K562 (cell line): ENCODE data around the gene SEC24A. TPM values are rescaled to one million over a fixed set of nuclear protein-coding genes. Genes with fewer than 3 reads are reported as not detected.

Experiments
- HDAC8 ChIP-seq: fragments of 450-650 bp; IDR thresholded peaks from 2 replicates; pipeline ENCODE4 v1.6.1; 2016; ENCODE audit warnings: mild to moderate bottlenecking, missing genetic modification characterization, moderate library complexity, missing compliant biosample characterization
- HNRNPLL ChIP-seq: fragments of 200-400 bp; formaldehyde crosslinking; IDR thresholded peaks from 2 replicates; pipeline ENCODE4 v1.6.1; 2017; ENCODE audit warnings: low read length, low read depth, mild to moderate bottlenecking; ENCODE audit not compliant: poor library complexity, severe bottlenecking
- MXI1 ChIP-seq: IDR thresholded peaks from 2 replicates; pipeline ENCODE4 v1.6.1; 2011; ENCODE audit warnings: low read depth, mild to moderate bottlenecking, improper control_type of control experiment, low read length
- RAD21 ChIP-seq, 2 experiments: fragments of 250-450 bp in 1 of 2; fragments of 450-650 bp in 1 of 2; sonication (Bioruptor Pico) in 1 of 2; formaldehyde crosslinking in 1 of 2; IDR thresholded peaks in 1 of 2; conservative IDR thresholded peaks in 1 of 2; 2 replicates each; pipeline versions ENCODE4 v1.4.0 to v1.8.0; 2020 to 2022; ENCODE audit warnings: mild to moderate bottlenecking in 2 of 2, moderate library complexity in 1 of 2
- ZBTB1 ChIP-seq: sonication (generic); formaldehyde crosslinking; IDR thresholded peaks from 2 replicates; pipeline ENCODE4 v1.8.1; 2023; ENCODE audit warnings: missing genetic modification reagents, low read depth, mild to moderate bottlenecking, borderline replicate concordance
- ZFP1 ChIP-seq: fragments of 450-650 bp; formaldehyde crosslinking; IDR thresholded peaks from 2 replicates; pipeline ENCODE4 v1.4.0; 2020; ENCODE audit warnings: mild to moderate bottlenecking, mixed read lengths
- ZNF561 ChIP-seq: fragments of 450-650 bp; formaldehyde crosslinking; conservative IDR thresholded peaks from 2 replicates; pipeline ENCODE4 v1.4.0; 2020; ENCODE audit warnings: mild to moderate bottlenecking, moderate library complexity
- polyA plus RNA-seq, 8 experiments: library from polyadenylated mRNA; depleted of rRNA in 4 of 8; stranded (reverse) in 5 of 8; unstranded in 3 of 8; fragments of >200 nt; fragmentation: Nextera tagmentation in 2 of 8; fragmentation: Illumina TruSeq in 1 of 8; extraction: Ambion mirVana in 2 of 8; extraction: Trizol in 1 of 8; gene quantifications; 2 replicates each; pipeline versions ENCODE4 v1.2.1 to v1.2.3, GENCODE V29; 2011 to 2014; ENCODE audit warnings: inconsistent platforms in 1 of 8, missing spikeins in 1 of 8
- total RNA-seq, 7 experiments: library from RNA; depleted of rRNA in 6 of 7; stranded (reverse); fragments of >200 nt in 6 of 7; fragmentation: Illumina TruSeq in 2 of 7; extraction: Trizol in 2 of 7; gene quantifications; 2 replicates each; pipeline versions ENCODE4 v1.2.1 to v1.2.3, GENCODE V29; 2011 to 2021; ENCODE audit warnings: low replicate concordance in 1 of 7
- TF ChIP-seq, protein P1 (sequence below), 2 experiments: fragments of 450-650 bp in 1 of 2; sonication (generic) in 1 of 2; formaldehyde crosslinking; conservative IDR thresholded peaks; 2 replicates each; pipeline versions ENCODE4 v1.4.0 to v1.8.1; 2020 to 2022; ENCODE audit warnings: mild to moderate bottlenecking in 1 of 2, missing genetic modification reagents in 1 of 2
- TF ChIP-seq, protein P2 (sequence below): sonication (generic); formaldehyde crosslinking; IDR thresholded peaks from 2 replicates; pipeline ENCODE4 v1.8.0; 2022; ENCODE audit warnings: mild to moderate bottlenecking, missing genetic modification reagents
- TF ChIP-seq, protein P3 (sequence below), 2 experiments: fragments of 200-800 bp in 1 of 2; sonication (Bioruptor generic) in 1 of 2; sonication (generic) in 1 of 2; formaldehyde crosslinking in 1 of 2; IDR thresholded peaks in 1 of 2; conservative IDR thresholded peaks in 1 of 2; 2 replicates each; pipeline versions ENCODE4 v1.5.0 to v1.6.1; 2016 to 2020; ENCODE audit warnings: missing compliant biosample characterization in 1 of 2, missing genetic modification characterization in 1 of 2, missing genetic modification reagents in 1 of 2
- TF ChIP-seq, protein P4 (sequence below), 2 experiments: fragments of 450-650 bp; IDR thresholded peaks; 2 replicates each; pipeline ENCODE4 v1.6.1; 2016
- TF ChIP-seq, protein P5 (sequence below), 3 experiments: IDR thresholded peaks in 2 of 3; conservative IDR thresholded peaks in 1 of 3; 2 replicates each; pipeline ENCODE4 v1.5.1; 2011 to 2012; ENCODE audit warnings: low read length in 3 of 3, mild to moderate bottlenecking in 3 of 3, control low read depth in 2 of 3, improper control_type of control experiment in 1 of 3, inconsistent platforms in 1 of 3, low read depth in 1 of 3, mixed read lengths in 1 of 3, moderate library complexity in 1 of 3; ENCODE audit not compliant: insufficient read depth in 2 of 3
- TF ChIP-seq, protein P6 (sequence below): fragments of 450-650 bp; IDR thresholded peaks from 2 replicates; pipeline ENCODE4 v1.6.1; 2016; ENCODE audit warnings: borderline replicate concordance
- TF ChIP-seq, protein P7 (sequence below): sonication (generic); formaldehyde crosslinking; IDR thresholded peaks from 2 replicates; pipeline ENCODE4 v1.8.1; 2022; ENCODE audit warnings: missing genetic modification reagents

SEC24A gene
- total and polyA plus RNA-seq, 9 of the 15 experiments (the other 6 are each of a cell fraction or from before 2014, with no cell fraction given): 7.9 to 36.5 (median 17.5) TPM

DNA sequence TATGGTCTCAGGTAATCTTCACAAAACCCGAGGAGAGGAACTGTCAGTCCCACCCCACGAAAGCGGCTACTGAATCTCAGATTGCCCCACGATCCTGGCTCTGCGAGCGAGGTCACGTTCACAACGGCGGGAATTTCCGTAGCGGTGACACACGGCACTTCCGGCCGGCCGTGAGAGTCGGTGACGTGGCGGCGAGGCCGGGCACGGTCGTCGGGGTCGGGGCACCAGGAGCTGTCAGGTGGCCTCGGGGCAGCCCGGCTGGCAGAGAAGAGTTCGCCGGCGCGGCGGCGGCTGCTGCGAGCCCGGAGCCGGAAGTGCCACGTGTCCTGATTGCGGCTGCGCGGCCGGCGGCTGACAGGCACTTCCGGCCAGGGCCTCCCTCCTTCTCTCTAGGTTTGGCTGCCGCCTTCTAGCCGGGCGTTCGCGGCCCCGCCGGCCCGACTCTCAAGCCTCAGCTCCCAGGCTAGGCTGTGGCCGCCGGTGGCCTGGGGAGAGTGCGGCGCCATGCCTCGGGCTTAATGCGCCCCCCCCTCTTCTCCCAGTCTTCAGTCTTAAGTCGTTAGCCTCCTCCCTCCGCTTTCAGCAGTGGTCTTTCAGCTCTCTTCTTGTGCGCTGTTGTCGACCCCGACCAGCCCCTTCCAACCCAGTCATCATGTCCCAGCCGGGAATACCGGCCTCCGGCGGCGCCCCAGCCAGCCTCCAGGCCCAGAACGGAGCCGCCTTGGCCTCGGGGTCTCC lies at the start of gene SEC24A (continued):
- TF ChIP-seq, protein P1, sequence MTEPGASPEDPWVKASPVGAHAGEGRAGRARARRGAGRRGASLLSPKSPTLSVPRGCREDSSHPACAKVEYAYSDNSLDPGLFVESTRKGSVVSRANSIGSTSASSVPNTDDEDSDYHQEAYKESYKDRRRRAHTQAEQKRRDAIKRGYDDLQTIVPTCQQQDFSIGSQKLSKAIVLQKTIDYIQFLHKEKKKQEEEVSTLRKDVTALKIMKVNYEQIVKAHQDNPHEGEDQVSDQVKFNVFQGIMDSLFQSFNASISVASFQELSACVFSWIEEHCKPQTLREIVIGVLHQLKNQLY (CRISPR knock-in tag; conservative IDR thresholded peaks at IDR 0.05): no peak
- TF ChIP-seq, protein P2, sequence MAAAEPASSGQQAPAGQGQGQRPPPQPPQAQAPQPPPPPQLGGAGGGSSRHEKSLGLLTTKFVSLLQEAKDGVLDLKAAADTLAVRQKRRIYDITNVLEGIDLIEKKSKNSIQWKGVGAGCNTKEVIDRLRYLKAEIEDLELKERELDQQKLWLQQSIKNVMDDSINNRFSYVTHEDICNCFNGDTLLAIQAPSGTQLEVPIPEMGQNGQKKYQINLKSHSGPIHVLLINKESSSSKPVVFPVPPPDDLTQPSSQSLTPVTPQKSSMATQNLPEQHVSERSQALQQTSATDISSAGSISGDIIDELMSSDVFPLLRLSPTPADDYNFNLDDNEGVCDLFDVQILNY (CRISPR knock-in tag): peak; percentile 11; the same call in 1 of the 2 replicates
- no peak for TF ChIP-seq ZFP1 (CRISPR knock-in tag)
- peak; percentile 46 for TF ChIP-seq HNRNPLL
- TF ChIP-seq ZNF561 (CRISPR knock-in tag): no peak
- 0 out of 2 replicates have a peak, but pooled peaks have one; percentile 46 for TF ChIP-seq ZBTB1 (CRISPR knock-in tag)
- TF ChIP-seq, protein P3, sequence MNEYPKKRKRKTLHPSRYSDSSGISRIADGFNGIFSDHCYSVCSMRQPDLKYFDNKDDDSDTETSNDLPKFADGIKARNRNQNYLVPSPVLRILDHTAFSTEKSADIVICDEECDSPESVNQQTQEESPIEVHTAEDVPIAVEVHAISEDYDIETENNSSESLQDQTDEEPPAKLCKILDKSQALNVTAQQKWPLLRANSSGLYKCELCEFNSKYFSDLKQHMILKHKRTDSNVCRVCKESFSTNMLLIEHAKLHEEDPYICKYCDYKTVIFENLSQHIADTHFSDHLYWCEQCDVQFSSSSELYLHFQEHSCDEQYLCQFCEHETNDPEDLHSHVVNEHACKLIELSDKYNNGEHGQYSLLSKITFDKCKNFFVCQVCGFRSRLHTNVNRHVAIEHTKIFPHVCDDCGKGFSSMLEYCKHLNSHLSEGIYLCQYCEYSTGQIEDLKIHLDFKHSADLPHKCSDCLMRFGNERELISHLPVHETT (CRISPR knock-in tag; conservative IDR thresholded peaks at IDR 0.05 in 1 of 2, IDR thresholded peaks at IDR 0.05 in 1 of 2): peak in 1 of 2 experiments; percentile 88; a peak in 2 of 4 replicates
- TF ChIP-seq HDAC8 (tag): peak; percentile 72
- TF ChIP-seq, protein P4, sequence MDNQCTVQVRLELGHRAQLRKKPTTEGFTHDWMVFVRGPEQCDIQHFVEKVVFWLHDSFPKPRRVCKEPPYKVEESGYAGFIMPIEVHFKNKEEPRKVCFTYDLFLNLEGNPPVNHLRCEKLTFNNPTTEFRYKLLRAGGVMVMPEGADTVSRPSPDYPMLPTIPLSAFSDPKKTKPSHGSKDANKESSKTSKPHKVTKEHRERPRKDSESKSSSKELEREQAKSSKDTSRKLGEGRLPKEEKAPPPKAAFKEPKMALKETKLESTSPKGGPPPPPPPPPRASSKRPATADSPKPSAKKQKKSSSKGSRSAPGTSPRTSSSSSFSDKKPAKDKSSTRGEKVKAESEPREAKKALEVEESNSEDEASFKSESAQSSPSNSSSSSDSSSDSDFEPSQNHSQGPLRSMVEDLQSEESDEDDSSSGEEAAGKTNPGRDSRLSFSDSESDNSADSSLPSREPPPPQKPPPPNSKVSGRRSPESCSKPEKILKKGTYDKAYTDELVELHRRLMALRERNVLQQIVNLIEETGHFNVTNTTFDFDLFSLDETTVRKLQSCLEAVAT (IDR thresholded peaks at IDR 0.05): no peak; a peak in 1 of 4 replicates
- TF ChIP-seq, protein P5, sequence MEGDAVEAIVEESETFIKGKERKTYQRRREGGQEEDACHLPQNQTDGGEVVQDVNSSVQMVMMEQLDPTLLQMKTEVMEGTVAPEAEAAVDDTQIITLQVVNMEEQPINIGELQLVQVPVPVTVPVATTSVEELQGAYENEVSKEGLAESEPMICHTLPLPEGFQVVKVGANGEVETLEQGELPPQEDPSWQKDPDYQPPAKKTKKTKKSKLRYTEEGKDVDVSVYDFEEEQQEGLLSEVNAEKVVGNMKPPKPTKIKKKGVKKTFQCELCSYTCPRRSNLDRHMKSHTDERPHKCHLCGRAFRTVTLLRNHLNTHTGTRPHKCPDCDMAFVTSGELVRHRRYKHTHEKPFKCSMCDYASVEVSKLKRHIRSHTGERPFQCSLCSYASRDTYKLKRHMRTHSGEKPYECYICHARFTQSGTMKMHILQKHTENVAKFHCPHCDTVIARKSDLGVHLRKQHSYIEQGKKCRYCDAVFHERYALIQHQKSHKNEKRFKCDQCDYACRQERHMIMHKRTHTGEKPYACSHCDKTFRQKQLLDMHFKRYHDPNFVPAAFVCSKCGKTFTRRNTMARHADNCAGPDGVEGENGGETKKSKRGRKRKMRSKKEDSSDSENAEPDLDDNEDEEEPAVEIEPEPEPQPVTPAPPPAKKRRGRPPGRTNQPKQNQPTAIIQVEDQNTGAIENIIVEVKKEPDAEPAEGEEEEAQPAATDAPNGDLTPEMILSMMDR (IDR thresholded peaks at IDR 0.05 in 2 of 3, conservative IDR thresholded peaks at IDR 0.05 in 1 of 3; ENCODE audit: insufficient read depth in 2 of 3, low read depth in 1 of 3, low read length in 3 of 3): 0 out of 6 replicates have a peak, but pooled peaks of 1 of the 3 experiments have one; percentile 0
- TF ChIP-seq MXI1: peak; percentile 62; the same call in 1 of the 2 replicates
- TF ChIP-seq RAD21 (CRISPR knock-in tag; conservative IDR thresholded peaks at IDR 0.05 in 1 of 2, IDR thresholded peaks at IDR 0.05 in 1 of 2): no peak
- TF ChIP-seq, protein P6, sequence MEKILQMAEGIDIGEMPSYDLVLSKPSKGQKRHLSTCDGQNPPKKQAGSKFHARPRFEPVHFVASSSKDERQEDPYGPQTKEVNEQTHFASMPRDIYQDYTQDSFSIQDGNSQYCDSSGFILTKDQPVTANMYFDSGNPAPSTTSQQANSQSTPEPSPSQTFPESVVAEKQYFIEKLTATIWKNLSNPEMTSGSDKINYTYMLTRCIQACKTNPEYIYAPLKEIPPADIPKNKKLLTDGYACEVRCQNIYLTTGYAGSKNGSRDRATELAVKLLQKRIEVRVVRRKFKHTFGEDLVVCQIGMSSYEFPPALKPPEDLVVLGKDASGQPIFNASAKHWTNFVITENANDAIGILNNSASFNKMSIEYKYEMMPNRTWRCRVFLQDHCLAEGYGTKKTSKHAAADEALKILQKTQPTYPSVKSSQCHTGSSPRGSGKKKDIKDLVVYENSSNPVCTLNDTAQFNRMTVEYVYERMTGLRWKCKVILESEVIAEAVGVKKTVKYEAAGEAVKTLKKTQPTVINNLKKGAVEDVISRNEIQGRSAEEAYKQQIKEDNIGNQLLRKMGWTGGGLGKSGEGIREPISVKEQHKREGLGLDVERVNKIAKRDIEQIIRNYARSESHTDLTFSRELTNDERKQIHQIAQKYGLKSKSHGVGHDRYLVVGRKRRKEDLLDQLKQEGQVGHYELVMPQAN: peak; percentile 92
- TF ChIP-seq, protein P7, sequence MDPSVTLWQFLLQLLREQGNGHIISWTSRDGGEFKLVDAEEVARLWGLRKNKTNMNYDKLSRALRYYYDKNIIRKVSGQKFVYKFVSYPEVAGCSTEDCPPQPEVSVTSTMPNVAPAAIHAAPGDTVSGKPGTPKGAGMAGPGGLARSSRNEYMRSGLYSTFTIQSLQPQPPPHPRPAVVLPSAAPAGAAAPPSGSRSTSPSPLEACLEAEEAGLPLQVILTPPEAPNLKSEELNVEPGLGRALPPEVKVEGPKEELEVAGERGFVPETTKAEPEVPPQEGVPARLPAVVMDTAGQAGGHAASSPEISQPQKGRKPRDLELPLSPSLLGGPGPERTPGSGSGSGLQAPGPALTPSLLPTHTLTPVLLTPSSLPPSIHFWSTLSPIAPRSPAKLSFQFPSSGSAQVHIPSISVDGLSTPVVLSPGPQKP (CRISPR knock-in tag): no peak
